ENCODE measurements around the gene HEY2. TPM values are rescaled to one million over a fixed set of nuclear protein-coding genes. Genes with fewer than 3 reads are reported as not detected.

Gene HEY2
- total and polyA plus RNA-seq, 10 of the 15 experiments (the other 5 are each of a cell fraction or from before 2014, with no cell fraction given): 0.01 to 0.32 (median 0.08) TPM; not detected in 4

DNA sequence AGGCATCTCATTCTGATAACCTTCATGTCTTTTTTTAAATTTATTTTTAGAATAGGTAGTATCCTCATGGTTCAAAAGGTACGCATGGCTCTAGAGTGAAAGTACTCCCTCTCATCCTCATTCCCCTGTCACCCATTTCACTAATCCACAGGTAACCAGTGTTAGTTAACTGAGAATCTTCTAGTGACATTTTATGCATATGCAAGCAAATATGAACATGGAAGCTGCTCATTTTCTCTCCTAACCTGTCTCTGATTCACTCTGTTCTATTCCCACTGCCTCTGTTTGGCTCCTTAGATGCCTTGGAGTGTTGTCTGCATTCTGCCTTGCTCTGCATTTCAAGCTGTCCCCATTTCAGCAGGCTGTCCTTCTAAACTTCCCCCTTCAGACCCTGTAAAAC lies 45.9 kb downstream of the HEY2 start:
- SMC1A ChIA-PET (ENCODE audit: uncharacterized antibody, unreplicated experiment): interaction anchor here (0.8 to 12.8 kb wide), 7 partner anchors 9 to 162 kb away, joined by 4 to 325 read pairs (median 17); partner anchors contain the start of gene HINT3
- intact Hi-C loops (cut with micrococcal nuclease; ENCODE audit: unreplicated experiment): loop anchor here (5.0 kb wide), 1 partner anchor 192 kb away; the partner anchor contains the start of gene TRMT11
- Histone ChIP-seq H3K4me2 (ENCODE audit: control insufficient read depth, insufficient read depth) (peak overlapping the region; percentile 81; the same call in 1 of the 2 replicates), H3K27me3 (replicated peaks in 1 of 2; ENCODE audit: control insufficient read depth in 2 of 2, insufficient read depth in 2 of 2, low read length in 1 of 2) (no peaks in the 10 kb centered on the region), H3K9ac (ENCODE audit: control insufficient read depth, insufficient read depth, low read length) (no peak overlapping the region), H4K20me1 (ENCODE audit: control insufficient read depth, insufficient read depth) (no peaks in the 10 kb centered on the region), H3K79me2 (ENCODE audit: control insufficient read depth, insufficient read depth, low read length) (peaks cover 86% of the 10 kb centered on the region), H3K27ac (ENCODE audit: control insufficient read depth, insufficient read depth) (0 out of 2 replicates have a peak overlapping the region, but pooled peaks have one; percentile 4), H3K4me3 (no peak overlapping the region), H3K36me3 (ENCODE audit: control insufficient read depth in 2 of 2, insufficient read depth in 2 of 2, low read length in 1 of 2) (no peaks in the 10 kb centered on the region), H3K4me1 (ENCODE audit: control insufficient read depth, insufficient read depth, low read length) (peaks cover 40% of the 10 kb centered on the region), H3K9me3 (replicated peaks; ENCODE audit: control insufficient read depth, insufficient read depth, low read length) (no peaks in the 10 kb centered on the region), H2AFZ (ENCODE audit: control insufficient read depth, low read depth, low read length) (no peak overlapping the region)
- RAD21 ChIA-PET (ENCODE audit: unreplicated experiment): interaction anchor here (1.0 to 11.2 kb wide), 6 partner anchors 13 to 161 kb away, joined by 4 to 185 read pairs (median 15); partner anchors contain the start of gene HINT3
- POLR2A ChIA-PET: interaction anchor here (0.7 to 7.4 kb wide), 4 partner anchors 10 to 158 kb away, joined by 3 to 36 read pairs (median 15); no protein-coding TSS in a partner anchor
- ATAC-seq (no peak), FAIRE-seq (no peak), DNase-seq (ENCODE audit: low read depth, low spot score) (no peak)
- no TSS peak for BruUV-seq (replicated peaks)
- 95% methylated on average over 1 of the region's 1 CpG for WGBS (ENCODE audit: insufficient coverage, insufficient replicate concordance, low lambda C conversion rate, missing lambda C conversion rate)
- CTCF ChIA-PET: interaction anchor here (1.8 to 23.8 kb wide), 5 partner anchors 13 to 191 kb away, joined by 5 to 505 read pairs (median 120); partner anchors contain the start of genes HINT3 and TRMT11
- in situ Hi-C loops (cut with MboI): loop anchor here (25.0 kb wide), 1 partner anchor 1492 kb away; no protein-coding TSS in a partner anchor
- TF ChIP-seq IKZF1 (conservative IDR thresholded peaks at IDR 0.05) (no peak), HCFC1 (IDR thresholded peaks at IDR 0.05; ENCODE audit: low read length) (no peak), RFX5 (IDR thresholded peaks at IDR 0.05; ENCODE audit: low read depth, low read length) (no peak), ZSCAN29 (IDR thresholded peaks at IDR 0.05) (no peak), PRDM15 (CRISPR knock-in tag; IDR thresholded peaks at IDR 0.05) (no peak), NFXL1 (IDR thresholded peaks at IDR 0.05; ENCODE audit: borderline replicate concordance) (no peak), ZNF384 (IDR thresholded peaks at IDR 0.05; ENCODE audit: borderline replicate concordance, low read depth, low read length) (no peak), ZNF622 (IDR thresholded peaks at IDR 0.05) (no peak), HDAC2 (IDR thresholded peaks at IDR 0.05) (no peak), MEF2A (IDR thresholded peaks at IDR 0.05; ENCODE audit: insufficient read depth, low read depth, low read length) (no peak), NFYB (IDR thresholded peaks at IDR 0.05; ENCODE audit: insufficient read depth, low read depth, low read length) (no peak), SUZ12 (IDR thresholded peaks at IDR 0.05; ENCODE audit: unreplicated experiment) (no peak)
- TF ChIP-seq, protein P1, sequence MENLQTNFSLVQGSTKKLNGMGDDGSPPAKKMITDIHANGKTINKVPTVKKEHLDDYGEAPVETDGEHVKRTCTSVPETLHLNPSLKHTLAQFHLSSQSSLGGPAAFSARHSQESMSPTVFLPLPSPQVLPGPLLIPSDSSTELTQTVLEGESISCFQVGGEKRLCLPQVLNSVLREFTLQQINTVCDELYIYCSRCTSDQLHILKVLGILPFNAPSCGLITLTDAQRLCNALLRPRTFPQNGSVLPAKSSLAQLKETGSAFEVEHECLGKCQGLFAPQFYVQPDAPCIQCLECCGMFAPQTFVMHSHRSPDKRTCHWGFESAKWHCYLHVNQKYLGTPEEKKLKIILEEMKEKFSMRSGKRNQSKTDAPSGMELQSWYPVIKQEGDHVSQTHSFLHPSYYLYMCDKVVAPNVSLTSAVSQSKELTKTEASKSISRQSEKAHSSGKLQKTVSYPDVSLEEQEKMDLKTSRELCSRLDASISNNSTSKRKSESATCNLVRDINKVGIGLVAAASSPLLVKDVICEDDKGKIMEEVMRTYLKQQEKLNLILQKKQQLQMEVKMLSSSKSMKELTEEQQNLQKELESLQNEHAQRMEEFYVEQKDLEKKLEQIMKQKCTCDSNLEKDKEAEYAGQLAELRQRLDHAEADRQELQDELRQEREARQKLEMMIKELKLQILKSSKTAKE (IDR thresholded peaks at IDR 0.05; ENCODE audit: low read depth, poor library complexity, severe bottlenecking): no peak
- TF ChIP-seq, protein P2, sequence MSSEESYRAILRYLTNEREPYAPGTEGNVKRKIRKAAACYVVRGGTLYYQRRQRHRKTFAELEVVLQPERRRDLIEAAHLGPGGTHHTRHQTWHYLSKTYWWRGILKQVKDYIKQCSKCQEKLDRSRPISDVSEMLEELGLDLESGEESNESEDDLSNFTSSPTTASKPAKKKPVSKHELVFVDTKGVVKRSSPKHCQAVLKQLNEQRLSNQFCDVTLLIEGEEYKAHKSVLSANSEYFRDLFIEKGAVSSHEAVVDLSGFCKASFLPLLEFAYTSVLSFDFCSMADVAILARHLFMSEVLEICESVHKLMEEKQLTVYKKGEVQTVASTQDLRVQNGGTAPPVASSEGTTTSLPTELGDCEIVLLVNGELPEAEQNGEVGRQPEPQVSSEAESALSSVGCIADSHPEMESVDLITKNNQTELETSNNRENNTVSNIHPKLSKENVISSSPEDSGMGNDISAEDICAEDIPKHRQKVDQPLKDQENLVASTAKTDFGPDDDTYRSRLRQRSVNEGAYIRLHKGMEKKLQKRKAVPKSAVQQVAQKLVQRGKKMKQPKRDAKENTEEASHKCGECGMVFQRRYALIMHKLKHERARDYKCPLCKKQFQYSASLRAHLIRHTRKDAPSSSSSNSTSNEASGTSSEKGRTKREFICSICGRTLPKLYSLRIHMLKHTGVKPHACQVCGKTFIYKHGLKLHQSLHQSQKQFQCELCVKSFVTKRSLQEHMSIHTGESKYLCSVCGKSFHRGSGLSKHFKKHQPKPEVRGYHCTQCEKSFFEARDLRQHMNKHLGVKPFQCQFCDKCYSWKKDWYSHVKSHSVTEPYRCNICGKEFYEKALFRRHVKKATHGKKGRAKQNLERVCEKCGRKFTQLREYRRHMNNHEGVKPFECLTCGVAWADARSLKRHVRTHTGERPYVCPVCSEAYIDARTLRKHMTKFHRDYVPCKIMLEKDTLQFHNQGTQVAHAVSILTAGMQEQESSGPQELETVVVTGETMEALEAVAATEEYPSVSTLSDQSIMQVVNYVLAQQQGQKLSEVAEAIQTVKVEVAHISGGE (CRISPR knock-in tag; IDR thresholded peaks at IDR 0.05): no peak
- TF ChIP-seq, protein P3, sequence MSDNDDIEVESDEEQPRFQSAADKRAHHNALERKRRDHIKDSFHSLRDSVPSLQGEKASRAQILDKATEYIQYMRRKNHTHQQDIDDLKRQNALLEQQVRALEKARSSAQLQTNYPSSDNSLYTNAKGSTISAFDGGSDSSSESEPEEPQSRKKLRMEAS (IDR thresholded peaks at IDR 0.05; ENCODE audit: low read depth, low read length): no peak
